Stimulated activated CD4-positive, alpha-beta T cell treated with anti-CD3 and anti-CD28 coated beads, Interleukin-4, amount 100 ng/mL, for 24 hours (primary cell): ENCODE measurements around the gene AFF2.
"Not testable (repeated sequence)": the region's sequence is repeated elsewhere in the genome, so short reads cannot be mapped to it uniquely, and the experiment has no call there.

ENCODE experiments used
- DNase-seq: peaks from one replicate; pipeline ENCODE4 v3.0.0-alpha.2; 2020

AFF2 gene

DNA sequence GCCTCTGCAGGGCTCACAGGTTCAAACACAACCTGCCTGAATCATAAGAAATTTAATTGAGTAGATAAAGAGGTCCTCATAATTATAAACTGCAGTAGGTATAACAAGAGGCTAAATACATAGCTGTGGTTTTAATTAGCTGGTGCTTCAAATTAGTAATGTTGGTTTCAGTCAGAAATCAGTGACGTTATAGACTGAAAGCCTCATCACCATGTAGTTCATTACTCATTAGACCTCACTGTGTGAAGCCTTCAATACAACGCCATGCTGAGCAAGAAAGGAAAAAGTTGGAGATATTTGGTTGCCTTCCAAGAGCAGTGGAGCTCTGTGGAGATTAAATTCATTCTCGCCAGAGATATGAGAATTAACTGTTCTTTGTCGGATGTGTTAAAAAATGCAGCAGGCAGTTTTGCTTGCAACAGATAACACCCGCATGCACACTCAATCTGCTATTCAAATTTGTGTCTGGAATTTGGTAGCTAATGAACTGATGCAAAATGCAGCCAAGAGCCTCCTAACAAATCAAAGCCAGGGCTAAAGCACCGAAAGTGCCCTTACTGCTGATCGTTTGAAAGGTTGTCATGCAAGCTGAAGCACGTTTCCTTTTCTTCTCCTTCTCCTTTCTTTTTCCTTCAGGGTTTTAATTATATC, 148.9 kb downstream of the AFF2 start:
- DNase-seq, result no peak

DNA sequence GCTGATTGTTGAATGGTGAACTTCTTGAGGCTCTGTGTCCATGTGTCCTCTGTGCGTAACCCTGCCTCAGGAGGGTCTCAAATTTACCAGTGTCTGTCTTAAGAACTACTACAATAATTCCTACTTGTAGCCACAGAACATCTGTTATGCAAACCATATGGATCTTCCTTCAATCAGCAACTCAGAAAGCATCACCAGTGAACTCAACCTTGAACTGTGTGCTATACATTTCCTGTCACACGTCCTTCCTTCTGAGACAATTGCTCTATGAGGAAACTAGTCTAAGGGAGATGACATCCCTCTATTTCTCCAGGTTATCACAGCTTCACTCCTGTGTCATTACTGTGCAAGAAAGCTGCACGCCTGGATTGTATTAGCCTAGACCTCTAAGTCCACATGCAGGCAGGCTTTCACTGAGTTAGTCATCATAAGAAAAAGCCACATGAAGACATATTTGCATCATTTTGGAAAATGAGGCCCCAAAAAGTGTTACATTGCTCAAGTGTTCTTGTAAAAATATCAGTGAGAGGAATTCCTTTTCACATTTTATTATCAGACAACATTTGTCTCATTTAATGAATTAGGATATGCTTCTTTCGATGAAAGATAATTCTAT, 157.8 kb downstream of the AFF2 start:
- DNase-seq, result no peak

DNA sequence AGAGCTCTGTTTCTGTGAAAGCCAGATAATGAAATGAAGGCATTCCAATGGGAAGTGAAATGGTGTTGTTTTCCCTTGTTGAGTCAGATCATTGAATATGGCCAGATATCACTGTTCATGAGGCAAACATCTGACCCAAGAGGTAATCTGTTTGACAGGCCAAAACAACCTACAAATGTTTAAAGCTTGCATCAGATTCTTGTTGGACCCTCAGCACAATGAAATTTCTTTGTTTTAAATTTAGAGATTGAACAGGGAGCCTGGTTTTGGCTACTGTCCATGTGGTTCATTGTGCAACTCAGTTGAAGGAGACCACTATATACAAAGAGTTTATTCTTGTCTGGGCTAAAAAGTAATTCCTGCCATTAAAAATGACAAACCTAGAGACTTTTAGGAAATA, 159.1 kb downstream of the AFF2 start:
- DNase-seq, result no peak

DNA sequence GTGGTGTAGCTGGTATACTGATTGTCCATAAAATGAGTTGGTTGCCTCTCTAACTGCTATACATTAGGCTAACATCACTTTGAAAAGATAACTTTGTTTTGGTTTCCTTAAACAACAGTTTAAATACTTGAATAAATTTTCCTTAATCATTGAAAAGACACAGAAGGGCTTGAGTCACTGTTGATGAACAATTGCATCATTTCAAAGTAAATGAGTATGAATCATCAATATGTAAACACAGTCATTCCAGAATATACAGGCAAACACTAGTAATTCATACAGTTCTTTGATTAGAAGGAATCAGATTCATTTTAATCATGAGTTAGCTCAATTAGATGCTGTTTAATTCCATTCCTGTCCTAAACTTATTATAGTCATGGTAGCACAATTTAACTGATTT, 160.6 kb downstream of the AFF2 start:
- DNase-seq, result no peak

DNA sequence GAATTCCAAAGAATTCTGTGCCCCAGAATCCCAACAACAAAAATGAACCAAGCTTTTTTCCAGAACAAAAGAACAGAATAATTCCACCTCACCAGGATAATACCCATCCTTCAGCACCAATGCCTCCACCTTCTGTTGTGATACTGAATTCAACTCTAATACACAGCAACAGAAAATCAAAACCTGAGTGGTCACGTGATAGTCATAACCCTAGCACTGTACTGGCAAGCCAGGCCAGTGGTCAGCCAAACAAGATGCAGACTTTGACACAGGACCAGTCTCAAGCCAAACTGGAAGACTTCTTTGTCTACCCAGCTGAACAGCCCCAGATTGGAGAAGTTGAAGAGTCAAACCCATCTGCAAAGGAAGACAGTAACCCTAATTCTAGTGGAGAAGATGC, 161.6 kb downstream of the AFF2 start:
- DNase-seq, result no peak

DNA sequence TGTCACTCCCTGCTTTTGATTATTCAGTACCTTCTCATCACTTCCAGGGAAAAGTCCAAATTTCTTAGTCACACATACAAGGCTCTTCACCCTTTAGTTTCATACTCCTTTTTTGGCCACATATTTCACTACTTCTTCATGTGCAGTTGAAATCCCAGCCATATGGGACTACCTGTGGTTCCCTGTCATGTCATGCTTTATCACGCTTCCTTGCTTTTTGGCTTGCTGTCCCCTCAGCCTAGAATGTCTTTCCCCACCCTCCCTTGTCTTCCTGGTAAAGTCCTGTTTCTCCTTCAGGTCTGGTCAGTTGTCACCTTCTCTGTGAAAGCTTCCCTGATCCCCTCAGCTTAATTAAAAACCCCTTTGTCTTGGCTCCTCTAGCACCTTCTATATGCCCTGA, 163.8 kb downstream of the AFF2 start:
- DNase-seq, result no peak

DNA sequence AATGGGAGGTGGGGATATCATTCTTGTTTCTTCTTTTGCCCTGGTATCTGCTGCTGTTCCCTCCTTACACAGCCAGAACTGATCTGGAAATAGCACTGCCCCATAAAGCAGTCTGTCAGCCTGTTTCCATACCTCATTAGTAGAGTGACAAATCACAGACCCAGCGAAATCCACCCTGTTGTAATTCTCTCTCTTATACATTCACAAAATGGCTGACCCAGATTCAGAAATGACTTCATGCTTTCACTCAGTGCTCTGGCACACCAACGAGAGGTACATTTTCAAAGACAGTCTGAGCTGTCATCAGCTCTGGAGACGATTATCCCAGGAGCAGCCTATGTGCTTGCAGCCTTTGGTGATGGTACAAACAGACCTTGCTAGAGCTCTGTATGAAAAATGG, 164.6 kb downstream of the AFF2 start:
- no peak for DNase-seq

DNA sequence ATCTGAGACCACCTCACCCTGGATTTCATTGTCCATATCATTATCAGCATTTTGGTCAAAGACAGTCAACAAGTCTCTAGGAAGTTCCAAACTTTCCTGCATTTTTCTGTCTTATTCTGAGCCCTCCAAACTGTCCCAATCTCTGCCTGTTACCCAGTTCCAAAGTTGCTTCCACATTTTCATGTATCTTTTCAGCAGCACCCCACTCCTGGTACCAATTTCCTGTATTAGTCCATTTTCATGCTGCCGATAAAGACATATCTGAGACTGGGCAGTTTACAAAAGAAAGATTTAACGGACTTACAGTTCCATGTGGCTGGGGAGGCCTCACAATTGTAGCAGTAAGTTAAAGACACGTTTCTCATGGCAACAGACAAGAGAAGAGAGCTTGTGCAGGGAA, 168.8 kb downstream of the AFF2 start:
- DNase-seq, result not testable (repeated sequence)

DNA sequence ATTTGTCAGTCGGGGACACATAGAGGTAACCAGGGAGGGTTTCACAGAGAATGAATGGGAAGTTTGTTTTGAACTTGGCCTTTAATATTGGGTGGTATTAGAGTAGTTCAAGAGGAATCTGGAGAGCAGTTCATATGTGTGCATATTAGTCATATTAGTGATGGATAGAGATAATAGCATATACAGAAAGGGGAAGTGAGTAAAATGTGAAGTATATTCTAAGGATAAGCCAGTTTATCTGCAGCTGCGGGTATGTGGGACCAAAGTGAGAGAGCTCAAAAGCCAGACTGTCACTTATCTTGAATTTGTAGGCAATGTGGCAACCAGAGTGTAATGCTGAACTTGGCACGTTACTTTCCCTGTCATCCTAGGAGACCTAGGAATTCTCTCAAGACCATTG, 169.9 kb downstream of the AFF2 start:
- DNase-seq, result no peak

DNA sequence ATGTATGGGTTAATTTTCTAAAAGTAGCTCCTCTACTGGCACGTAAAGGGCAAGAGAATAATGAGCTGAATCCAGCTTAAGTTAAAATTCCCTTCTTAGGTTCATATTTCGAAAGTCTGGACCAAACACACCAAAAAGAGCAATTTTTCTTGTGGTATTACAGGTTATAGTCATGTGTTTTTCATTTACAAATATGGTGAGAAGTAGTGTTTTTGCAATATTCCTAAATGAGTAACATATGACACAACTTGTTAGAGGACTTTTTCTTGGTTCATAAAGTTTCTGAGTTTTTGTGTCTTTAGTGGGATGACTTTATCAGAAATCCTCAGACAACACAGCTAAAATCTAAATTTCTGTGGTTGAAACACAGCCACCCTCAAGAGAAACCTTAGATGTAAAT, 172.1 kb downstream of the AFF2 start:
- DNase-seq, result no peak

DNA sequence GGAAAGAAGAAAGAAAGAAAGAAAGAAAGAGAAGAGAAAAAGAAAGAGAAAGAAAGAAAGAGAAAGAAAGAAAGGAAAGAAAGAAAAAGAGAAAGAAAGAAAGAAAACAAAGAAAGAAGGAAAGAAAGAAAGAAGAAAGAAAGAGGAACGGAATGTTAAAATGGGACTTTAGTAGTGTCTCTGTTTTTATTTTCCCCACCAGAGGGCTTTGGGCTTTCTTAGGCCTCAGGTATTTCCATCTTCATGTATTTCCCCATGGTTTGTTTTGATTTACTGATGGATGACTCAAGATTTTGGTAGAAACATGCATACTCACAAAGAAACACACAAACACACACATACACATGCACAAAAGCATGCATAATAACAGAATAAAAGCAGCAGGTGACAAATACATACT, 181.2 kb downstream of the AFF2 start:
- no peak for DNase-seq

DNA sequence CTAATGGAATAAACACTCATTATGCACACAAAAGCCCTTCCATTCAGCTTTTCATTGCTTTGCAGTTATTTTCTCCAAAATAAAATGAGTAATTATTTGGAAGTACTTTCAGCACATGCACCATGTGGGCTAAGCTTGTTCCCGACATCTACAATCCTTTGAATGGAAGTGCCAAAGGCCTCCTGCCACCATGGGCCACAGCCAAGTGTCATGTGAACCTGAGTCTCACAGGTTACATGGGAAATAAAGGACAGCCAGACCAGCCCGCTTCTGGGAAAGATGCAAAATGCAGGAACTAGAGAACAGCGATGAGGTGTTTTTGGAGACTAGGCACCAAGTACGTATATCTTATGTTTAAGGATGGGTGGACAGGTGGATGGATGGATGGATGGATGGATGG, 181.8 kb downstream of the AFF2 start:
- DNase-seq, result no peak

DNA sequence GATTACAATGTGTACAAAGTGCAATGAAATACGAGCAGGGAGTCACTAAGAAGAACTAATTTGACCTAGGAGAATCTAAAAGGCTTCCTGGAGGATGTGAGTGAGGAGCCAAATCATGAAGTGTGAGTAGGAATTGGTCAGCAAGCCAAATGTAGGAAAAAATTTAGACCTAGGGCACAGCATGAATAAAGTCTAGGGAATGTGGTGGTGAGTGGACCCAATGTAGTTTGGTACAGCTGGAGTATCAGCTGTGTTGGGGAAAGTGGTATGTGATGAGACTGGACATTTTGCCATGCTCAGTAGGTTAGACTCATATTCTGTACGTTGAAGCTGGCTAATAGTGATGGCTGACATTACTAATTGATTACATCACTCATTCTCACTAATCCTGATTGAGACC, 191.0 kb downstream of the AFF2 start:
- DNase-seq, result no peak

DNA sequence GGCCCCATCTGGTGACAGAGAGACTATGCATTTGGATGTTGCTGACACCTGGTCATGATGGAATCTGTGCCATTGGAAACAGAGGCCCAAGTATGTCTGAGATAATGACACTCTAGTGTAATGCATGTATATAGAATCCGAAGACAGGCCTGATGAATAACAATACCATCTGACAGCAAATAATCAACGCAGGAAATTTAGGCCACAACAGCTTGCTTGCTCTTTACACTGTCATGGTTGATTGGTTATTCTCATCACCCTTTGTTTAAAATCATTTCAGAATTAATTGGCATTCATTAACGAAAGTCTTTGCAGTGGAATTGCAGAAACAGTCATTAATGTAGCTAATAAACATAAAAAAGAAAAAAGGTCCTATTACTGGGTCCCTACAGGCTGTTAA, 194.8 kb downstream of the AFF2 start:
- no peak for DNase-seq

DNA sequence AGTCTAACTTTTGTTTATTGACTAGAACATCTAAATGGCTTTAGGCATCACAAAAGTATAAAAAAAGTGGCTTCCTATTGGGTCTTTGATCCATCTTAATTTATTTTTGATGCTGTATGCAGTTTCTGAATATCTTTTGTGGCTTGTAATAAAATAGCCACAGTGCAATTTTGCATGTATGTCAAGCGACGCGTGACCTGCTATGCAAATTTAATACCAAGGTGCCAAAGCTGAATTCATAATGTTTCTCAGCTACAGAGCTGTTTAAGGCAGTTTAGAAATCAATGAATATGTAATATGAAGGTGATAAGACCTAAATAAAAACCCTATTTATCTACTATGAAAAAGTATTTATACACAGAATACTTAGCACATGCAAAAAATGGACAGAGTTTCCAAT, 197.8 kb downstream of the AFF2 start:
- no peak for DNase-seq

DNA sequence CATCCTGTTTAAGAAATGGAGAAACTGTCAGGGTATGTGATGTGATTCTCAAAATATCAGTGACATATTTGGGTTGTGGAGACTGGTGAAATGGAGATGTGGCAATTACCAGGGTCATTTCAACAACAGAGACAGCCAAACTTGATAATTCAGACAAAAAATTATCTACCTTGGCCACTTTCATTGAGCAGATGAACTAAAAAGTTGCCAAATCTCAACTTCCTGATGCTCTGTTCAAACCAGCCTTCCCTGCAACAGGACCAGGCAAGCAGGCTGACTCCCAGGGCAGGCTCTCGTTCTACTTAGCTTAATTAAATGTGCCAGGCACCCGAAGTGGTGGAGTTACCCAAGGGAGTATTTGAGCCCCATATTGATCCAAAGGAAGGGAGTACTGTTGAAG, 199.6 kb downstream of the AFF2 start:
- DNase-seq, result no peak

DNA sequence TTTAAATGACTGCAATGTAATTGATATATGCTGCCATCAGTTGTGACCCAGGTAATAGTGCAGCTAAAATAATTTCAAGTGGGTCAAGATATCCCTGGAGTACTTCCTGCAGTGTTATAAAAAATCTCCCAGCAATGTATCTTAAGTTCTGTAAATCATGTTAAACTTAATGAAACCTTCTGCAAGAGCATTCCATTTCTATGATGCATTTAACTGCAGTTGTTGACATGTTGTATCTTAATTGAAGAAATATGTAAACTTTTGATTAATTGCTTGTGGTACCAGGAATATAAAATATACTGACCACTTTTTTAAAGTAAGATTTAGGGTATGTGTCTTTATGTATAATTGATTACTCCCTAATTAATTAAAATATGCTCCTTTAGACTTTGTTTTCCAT, 213.6 kb downstream of the AFF2 start:
- DNase-seq, result no peak

DNA sequence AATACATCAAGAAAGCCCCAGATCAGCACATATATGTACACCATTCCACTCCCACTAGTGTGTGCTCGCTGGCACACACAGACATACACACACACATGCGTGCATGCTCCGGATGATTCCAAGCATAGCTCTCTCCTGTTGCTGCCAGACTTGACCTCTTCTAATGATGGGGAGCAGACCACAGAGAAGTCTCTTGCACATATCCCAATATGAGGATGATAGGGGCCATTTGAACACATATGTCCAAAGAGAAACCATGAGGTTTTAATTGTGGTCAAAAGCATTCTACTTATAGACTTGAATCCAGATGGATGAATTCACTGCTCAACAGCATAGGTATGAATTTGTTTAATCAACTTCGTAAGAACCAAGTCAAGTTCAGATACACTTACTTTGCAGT, 214.9 kb downstream of the AFF2 start:
- no peak for DNase-seq

DNA sequence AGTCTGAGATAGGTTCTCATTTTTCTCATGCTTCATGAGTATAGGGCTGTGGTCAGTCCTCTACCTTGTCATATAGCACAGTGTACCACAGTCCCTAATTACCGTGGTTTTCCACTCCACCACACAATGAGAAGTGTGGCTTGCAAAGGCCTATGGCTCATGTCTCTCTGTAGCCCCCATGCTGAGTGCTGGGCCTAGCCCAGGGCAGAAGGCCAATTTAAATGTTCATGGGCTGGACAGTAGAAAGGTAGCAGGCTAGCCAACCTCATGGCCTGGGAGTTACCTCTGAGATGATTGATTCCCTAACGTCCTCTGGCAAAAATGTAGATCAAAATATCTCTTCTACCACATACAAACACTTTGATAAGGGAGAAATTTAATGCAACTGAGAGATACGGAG, 222.5 kb downstream of the AFF2 start:
- no peak for DNase-seq

DNA sequence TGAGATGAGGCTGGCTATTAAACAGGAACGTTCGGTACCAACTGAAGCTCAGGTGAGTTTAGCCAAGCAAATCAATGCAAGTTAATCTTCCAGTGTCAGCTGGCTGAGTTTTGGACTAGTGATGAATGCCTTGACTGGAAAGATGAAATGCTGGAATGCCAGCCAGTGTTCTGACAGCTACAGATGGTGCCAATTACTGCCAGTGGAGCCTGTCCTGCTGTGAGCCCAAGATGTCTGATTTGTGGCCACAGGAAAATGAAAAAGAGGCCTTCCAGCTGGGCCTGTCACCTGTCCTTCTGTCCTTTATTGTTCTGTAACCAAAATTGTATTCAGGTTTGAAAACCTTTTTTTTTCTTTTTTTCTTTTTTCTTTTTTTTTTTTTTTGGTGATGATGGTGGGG, 223.1 kb downstream of the AFF2 start:
- no peak for DNase-seq

DNA sequence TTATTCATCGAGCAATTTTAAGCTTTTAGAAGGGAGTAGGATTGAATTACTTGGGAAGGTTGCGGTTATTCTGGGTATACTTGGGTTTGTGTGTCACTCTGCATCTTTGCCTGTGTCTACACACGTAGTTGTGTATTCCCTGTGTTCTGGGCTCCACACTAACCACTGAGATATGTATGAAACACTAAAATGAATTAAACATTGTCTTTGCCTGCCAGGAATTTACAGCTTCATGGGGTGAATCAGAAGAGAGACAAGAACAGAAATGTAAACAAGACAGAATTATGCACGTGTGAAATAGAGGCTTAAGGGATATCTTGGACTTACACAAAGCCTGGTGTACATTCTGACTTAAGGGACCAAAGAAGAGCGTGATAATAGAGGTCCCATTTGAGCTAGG, 228.5 kb downstream of the AFF2 start:
- DNase-seq, result no peak

DNA sequence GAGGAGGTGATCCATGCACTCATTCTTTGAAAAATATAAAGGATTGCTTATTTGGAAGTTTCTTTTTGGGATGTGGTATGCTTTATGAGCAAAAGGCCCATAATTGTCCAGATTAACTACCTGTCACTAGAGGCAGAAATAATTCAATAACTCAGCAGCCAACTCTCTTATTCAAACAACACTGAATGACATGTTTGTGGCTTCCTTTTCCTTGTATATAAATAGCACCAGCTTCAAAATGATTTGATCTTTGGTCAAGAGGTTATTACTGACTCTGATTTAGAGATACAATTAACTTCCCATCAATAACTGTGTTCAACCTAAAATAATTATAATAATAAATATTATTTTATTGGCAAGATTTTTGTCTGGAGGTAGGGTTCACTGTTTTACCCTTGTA, 232.3 kb downstream of the AFF2 start:
- no peak for DNase-seq

DNA sequence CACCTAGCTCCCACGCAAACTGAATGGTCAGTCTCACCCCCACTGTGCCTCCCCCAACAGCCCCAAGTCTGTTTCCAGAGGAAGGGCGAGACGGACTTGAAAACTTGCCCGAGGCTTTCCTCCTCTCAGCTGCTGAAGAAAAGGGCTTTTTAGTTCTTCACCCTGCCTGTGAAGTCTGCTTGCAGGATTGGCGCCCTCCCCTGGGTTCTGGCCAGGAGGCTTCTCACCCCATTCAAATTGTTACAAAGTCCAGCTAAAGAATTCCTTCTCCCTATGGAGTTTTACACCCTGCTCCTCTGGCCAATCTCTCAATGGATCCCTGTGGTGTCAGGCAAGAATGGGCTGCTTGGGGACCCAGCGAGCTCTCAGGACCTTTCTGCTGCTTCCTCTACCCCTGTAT, 241.0 kb downstream of the AFF2 start:
- DNase-seq, result no peak

DNA sequence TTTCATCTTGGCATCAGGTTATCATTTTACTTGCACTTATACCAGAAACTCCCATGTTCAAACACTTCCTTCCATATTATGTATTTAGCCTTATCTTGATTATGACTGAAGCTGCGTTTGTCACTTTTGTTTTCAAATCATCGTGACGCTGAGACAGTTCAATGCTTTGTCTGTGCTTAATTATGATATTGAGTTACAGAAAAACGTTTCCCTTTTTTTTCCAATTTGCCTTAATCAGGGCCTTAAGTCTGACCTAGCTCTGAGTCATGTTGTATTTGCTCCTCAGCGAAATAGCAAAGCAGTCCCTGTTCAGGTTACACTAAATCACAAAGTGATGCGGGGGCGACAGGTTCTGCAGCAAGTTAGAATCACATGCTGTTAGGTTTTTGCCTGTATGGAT, 254.7 kb downstream of the AFF2 start:
- no peak for DNase-seq

DNA sequence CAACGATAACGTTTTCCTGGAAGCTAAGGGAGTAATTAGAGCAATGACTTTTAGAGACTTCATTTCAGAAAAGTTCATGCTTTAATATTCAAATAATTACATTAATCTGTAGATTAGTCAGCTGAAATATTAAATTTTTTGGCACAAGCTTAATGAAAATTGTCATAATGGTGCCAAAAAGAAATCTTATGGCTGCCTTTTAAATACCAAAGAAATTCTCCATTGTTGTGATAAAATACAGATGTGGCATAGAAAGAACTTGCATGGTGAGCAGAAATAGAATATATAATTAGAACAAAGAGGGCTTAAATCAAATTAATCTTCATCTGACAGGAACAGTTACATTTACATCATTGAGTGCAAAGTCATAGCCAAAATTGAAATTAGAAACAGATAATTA, 263.5 kb downstream of the AFF2 start:
- DNase-seq, result no peak

DNA sequence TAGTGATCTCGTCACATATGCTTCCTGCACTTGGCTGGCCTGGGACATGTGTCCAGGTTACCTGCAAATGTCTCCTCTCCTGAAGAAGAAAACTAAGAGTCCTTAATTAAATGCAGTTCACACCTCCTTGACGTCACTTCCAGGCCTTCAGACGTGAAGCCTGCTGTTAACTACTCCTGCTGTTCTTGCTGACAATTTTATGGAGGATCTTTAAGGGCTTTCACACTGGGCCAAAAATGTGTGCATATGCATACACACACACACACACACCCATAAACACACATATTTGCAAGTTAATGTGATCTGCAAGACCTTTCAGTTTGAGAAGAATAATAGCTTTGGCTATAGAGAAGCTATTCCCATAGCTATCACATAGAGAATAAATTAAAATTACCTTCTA, 267.9 kb downstream of the AFF2 start:
- no peak for DNase-seq
